ENCODE results near the gene LRP2.

Gene LRP2

DNA sequence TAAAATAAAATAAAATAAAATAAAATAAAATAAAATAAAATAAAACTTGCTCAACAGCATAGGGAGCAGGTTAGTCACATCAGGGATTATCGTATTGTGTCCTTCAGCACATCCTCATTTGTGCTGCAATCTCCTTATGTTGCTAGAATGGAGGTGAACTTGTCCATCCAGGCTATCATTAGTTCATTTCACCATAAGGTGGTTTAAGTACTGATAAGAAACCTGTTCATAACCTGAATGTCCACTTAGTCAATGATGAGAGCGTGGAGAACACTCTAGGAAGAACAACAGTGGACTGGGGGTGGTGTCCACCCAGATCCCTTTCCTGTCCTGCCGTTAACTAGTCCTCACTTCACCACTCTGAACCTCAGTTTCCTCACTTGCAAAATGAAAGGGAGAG, 271.1 kb downstream of the LRP2 start:
- no peak overlapping the region for H3K9ac ChIP-seq
- TF ChIP-seq, protein P1, sequence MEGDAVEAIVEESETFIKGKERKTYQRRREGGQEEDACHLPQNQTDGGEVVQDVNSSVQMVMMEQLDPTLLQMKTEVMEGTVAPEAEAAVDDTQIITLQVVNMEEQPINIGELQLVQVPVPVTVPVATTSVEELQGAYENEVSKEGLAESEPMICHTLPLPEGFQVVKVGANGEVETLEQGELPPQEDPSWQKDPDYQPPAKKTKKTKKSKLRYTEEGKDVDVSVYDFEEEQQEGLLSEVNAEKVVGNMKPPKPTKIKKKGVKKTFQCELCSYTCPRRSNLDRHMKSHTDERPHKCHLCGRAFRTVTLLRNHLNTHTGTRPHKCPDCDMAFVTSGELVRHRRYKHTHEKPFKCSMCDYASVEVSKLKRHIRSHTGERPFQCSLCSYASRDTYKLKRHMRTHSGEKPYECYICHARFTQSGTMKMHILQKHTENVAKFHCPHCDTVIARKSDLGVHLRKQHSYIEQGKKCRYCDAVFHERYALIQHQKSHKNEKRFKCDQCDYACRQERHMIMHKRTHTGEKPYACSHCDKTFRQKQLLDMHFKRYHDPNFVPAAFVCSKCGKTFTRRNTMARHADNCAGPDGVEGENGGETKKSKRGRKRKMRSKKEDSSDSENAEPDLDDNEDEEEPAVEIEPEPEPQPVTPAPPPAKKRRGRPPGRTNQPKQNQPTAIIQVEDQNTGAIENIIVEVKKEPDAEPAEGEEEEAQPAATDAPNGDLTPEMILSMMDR (IDR thresholded peaks at IDR 0.05) = no peak
- no peaks in the 10 kb centered on the region for H3K27me3 ChIP-seq (ENCODE audit: control insufficient read depth, insufficient read depth, low read length)
- no peaks in the 10 kb centered on the region for H3K79me2 ChIP-seq
- no peak overlapping the region for H3K27ac ChIP-seq
- no peak overlapping the region for H3K4me2 ChIP-seq (ENCODE audit: low read length)
- H3K4me1 ChIP-seq = no peaks in the 10 kb centered on the region
- H2AFZ ChIP-seq = no peak overlapping the region
- no peaks in the 10 kb centered on the region for H3K9me3 ChIP-seq (ENCODE audit: control insufficient read depth, low read length)
- H3K4me3 ChIP-seq (ENCODE audit: low read depth, low read length) = no peak overlapping the region
- H3K36me3 ChIP-seq (ENCODE audit: control insufficient read depth, insufficient read depth, low read length) = no peaks in the 10 kb centered on the region

DNA sequence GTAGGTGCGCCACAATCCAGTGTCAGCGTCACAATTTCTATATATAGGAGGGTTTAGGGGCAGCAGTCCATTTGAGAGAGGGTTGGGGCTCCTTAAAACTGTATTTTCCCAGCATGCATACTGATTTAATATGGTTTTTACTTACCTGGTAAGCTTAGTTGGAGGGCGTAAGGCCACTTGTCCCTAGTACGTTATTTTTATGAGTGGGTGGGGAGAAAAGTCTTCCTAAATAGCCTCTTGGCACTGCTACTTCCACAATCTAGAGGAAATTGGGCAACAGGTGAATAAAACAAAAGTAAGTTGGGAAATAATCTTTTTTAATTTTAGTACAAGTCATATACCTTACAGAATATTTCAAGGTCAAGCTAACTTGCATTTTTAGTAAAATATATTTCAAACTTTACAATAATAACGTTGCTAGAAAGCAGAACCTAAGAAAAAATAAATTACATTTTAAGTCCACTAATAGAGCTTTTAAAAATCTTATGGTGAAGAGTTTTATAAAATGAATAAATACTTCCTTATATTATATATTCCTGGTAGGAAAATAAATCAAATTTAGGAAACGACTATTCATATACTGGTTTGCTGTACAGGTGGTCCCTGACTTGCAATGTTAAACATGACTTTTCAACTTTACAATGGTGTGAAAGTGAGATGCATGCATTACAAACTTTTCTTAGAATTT, 272.1 kb downstream of the LRP2 start:
- no peaks in the 10 kb centered on the region for H3K9me3 ChIP-seq (ENCODE audit: control insufficient read depth, low read length)
- H3K79me2 ChIP-seq = no peaks in the 10 kb centered on the region
- no peaks in the 10 kb centered on the region for H3K36me3 ChIP-seq (ENCODE audit: control insufficient read depth, insufficient read depth, low read length)
- TF ChIP-seq, protein P1 (IDR thresholded peaks at IDR 0.05) = no peak
- H3K4me1 ChIP-seq = no peaks in the 10 kb centered on the region
- no peaks in the 10 kb centered on the region for H3K27me3 ChIP-seq (ENCODE audit: control insufficient read depth, insufficient read depth, low read length)
- no peak overlapping the region for H3K4me2 ChIP-seq (ENCODE audit: low read length)
- H2AFZ ChIP-seq = no peak overlapping the region
- H3K9ac ChIP-seq = no peak overlapping the region
- H3K4me3 ChIP-seq (ENCODE audit: low read depth, low read length) = no peak overlapping the region
- no peak overlapping the region for H3K27ac ChIP-seq

DNA sequence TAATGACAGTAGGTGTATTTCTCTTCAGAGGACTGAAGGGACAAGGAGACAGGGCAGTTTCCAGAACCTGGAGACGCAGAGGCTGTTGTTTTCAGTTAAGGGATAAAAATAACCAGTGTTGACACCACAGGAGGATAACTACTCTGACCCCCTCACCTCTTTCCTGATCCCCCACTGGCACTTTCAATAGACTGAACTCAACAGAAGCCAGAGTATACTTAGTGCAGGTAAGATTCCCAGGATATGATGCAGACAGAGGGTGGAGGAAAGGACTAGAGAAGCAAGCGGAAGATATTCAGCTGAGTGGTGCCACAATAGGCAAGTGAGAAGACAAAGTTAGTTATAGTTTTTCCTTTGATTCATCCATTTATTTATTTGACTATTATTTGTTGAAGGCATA, 273.2 kb downstream of the LRP2 start:
- no peaks in the 10 kb centered on the region for H3K27me3 ChIP-seq (ENCODE audit: control insufficient read depth, insufficient read depth, low read length)
- TF ChIP-seq, protein P1 (IDR thresholded peaks at IDR 0.05) = no peak

DNA sequence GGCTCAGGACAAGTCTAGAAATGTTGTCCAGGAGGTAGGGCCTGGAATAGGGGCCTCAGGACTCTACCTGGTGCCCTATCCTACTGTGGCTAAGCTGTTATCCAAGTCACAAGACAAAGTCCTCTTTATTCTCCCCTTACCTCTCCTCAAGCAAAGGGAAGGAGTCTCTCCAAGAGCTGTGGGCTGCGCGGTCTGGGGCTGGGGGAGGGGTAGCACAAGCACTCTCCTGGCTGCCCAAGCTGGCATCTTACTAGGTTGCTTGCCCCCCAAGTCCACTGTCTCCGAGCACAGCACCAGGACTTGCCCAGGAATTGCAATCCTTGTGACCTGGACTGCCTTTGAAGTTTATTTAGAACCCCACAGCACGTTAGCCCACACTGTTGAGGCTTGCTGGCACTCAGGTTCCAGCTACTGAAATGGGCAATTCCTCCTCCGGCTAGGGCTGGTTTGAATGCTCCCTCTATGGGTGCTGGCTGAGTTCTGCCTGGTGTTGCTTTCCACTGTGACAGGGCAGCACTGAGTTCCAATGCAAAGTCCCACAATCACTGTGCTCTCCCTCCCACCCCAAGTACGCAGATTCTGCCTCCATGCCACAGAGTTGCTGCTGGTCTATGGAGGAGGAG, 274.5 kb downstream of the LRP2 start:
- Histone ChIP-seq H3K9ac (no peak overlapping the region), H3K27ac (no peak overlapping the region), H3K9me3 (ENCODE audit: control insufficient read depth, low read length) (no peaks in the 10 kb centered on the region), H3K36me3 (ENCODE audit: control insufficient read depth, insufficient read depth, low read length) (no peaks in the 10 kb centered on the region), H3K27me3 (ENCODE audit: control insufficient read depth, insufficient read depth, low read length) (no peaks in the 10 kb centered on the region), H3K4me3 (ENCODE audit: low read depth, low read length) (no peak overlapping the region), H3K79me2 (no peaks in the 10 kb centered on the region), H3K4me2 (ENCODE audit: low read length) (no peak overlapping the region), H2AFZ (no peak overlapping the region), H3K4me1 (no peaks in the 10 kb centered on the region)
- TF ChIP-seq, protein P1 (IDR thresholded peaks at IDR 0.05) = no peak

More for the DNA sequence above, 273.2 kb downstream of the LRP2 start:
- no peaks in the 10 kb centered on the region for H3K79me2 ChIP-seq
- no peaks in the 10 kb centered on the region for H3K9me3 ChIP-seq (ENCODE audit: control insufficient read depth, low read length)
- no peak overlapping the region for H2AFZ ChIP-seq
- H3K36me3 ChIP-seq (ENCODE audit: control insufficient read depth, insufficient read depth, low read length) = no peaks in the 10 kb centered on the region
- no peaks in the 10 kb centered on the region for H3K4me1 ChIP-seq
- no peak overlapping the region for H3K9ac ChIP-seq
- no peak overlapping the region for H3K27ac ChIP-seq
- H3K4me2 ChIP-seq (ENCODE audit: low read length) = no peak overlapping the region
- no peak overlapping the region for H3K4me3 ChIP-seq (ENCODE audit: low read depth, low read length)
